Astrocyte (in vitro differentiated cells and primary cell): ENCODE results near the gene ZNF784. TPM values are rescaled to one million over a fixed set of nuclear protein-coding genes. Genes with fewer than 3 reads are reported as not detected.

Source experiments
- DNase-seq: peaks from one replicate; pipeline ENCODE4 v3.0.0-alpha.2; 2010; ENCODE audit warnings: low read depth
- FAIRE-seq: peaks from 2 replicates; lab custom pipeline; 2011; peaks lifted over from hg19 to GRCh38; lab: Jason Lieb, UNC
- H2AFZ ChIP-seq: 2 replicates; pipeline ENCODE4 v1.6.0; 2012; ENCODE audit warnings: low read depth, low read length, inconsistent platforms
- H3K27ac ChIP-seq: 2 replicates; pipeline ENCODE4 v1.5.1; 2011; ENCODE audit warnings: low read depth, low read length, inconsistent platforms
- H3K27me3 ChIP-seq: 2 replicates; pipeline ENCODE4 v1.6.0; 2011; ENCODE audit warnings: low read length, inconsistent platforms; ENCODE audit not compliant: insufficient read depth
- H3K36me3 ChIP-seq: 2 replicates; pipeline ENCODE4 v1.5.1; 2011; ENCODE audit warnings: low read length, inconsistent platforms; ENCODE audit not compliant: insufficient read depth
- H3K4me1 ChIP-seq: 2 replicates; pipeline ENCODE4 v1.5.1; 2011; ENCODE audit warnings: low read length, inconsistent platforms; ENCODE audit not compliant: insufficient read depth
- H3K4me2 ChIP-seq: 2 replicates; pipeline ENCODE4 v1.6.0; 2012; ENCODE audit warnings: low read length, inconsistent platforms
- H3K4me3 ChIP-seq: 2 replicates; pipeline ENCODE4 v1.5.1; 2011; ENCODE audit warnings: low read depth, mild to moderate bottlenecking, low read length, inconsistent platforms; ENCODE audit not compliant: insufficient read depth
- H3K79me2 ChIP-seq: 2 replicates; pipeline ENCODE4 v1.6.0; 2012; ENCODE audit warnings: mild to moderate bottlenecking, low read length, inconsistent platforms; ENCODE audit not compliant: insufficient read depth
- H3K9ac ChIP-seq: 2 replicates; pipeline ENCODE4 v1.6.0; 2012; ENCODE audit warnings: mild to moderate bottlenecking, low read length, inconsistent platforms
- H3K9me3 ChIP-seq: 2 replicates; pipeline ENCODE4 v1.5.1; 2012; ENCODE audit warnings: low read depth, mild to moderate bottlenecking, low read length, inconsistent platforms; ENCODE audit not compliant: insufficient read depth
- H4K20me1 ChIP-seq: 2 replicates; pipeline ENCODE4 v1.6.0; 2012; ENCODE audit warnings: low read length, inconsistent platforms; ENCODE audit not compliant: insufficient read depth
- H3K27ac Mint-ChIP-seq: one replicate; pipeline ENCODE4 v1.8.0; 2021; ENCODE audit warnings: mild to moderate bottlenecking, mixed read lengths; ENCODE audit not compliant: unreplicated experiment
- H3K27me3 Mint-ChIP-seq: one replicate; pipeline ENCODE4 v1.8.0; 2021; ENCODE audit warnings: low read depth, mixed read lengths; ENCODE audit not compliant: unreplicated experiment
- H3K36me3 Mint-ChIP-seq: one replicate; pipeline ENCODE4 v1.8.0; 2021; ENCODE audit warnings: low read depth, mixed read lengths; ENCODE audit not compliant: unreplicated experiment
- H3K4me1 Mint-ChIP-seq: one replicate; pipeline ENCODE4 v1.8.0; 2021; ENCODE audit warnings: low read depth, mixed read lengths; ENCODE audit not compliant: unreplicated experiment
- H3K4me3 Mint-ChIP-seq: one replicate; pipeline ENCODE4 v1.8.0; 2021; ENCODE audit warnings: mild to moderate bottlenecking, moderate library complexity, mixed read lengths; ENCODE audit not compliant: unreplicated experiment
- H3K9me3 Mint-ChIP-seq: one replicate; pipeline ENCODE4 v1.8.0; 2021; ENCODE audit warnings: mild to moderate bottlenecking, mixed read lengths; ENCODE audit not compliant: unreplicated experiment
- EZH2 ChIP-seq: IDR thresholded peaks from 2 replicates; pipeline ENCODE4 v1.6.1; 2012; ENCODE audit warnings: mild to moderate bottlenecking, low read length, inconsistent platforms; ENCODE audit not compliant: insufficient read depth
- total RNA-seq: library from RNA; stranded (reverse); gene quantifications from 2 replicates; pipeline ENCODE4 v1.2.1, GENCODE V29; 2021
- TF ChIP-seq, protein P1 (sequence below): IDR thresholded peaks from 2 replicates; pipeline ENCODE4 v1.5.1; 2011; ENCODE audit warnings: low read depth, mild to moderate bottlenecking, inconsistent platforms, low read length, moderate library complexity; ENCODE audit not compliant: insufficient read depth

ZNF784 gene
- total RNA-seq, 1 donor from 2014 or later, result 5.3 TPM

DNA sequence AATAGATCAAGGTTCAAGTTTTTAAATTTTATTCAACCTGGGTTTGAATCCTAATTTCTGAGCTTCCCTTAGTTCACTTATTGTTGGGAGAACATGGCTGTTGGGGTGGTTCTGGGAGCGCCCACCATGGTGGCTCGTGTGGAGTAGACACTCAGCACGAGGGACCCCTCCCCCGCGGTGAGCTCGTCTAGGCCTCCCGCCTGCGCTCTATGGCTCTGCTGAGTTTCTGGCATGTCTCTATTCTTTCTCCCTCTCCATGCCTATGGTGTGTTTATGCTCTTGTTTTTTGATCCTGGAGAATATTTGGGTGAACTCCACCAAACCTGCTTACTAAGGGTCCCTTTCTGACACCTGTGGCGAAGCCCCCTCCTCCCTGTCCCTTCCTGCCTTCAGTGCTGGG, 49.1 kb upstream of the ZNF784 start:
- Histone ChIP-seq H3K27me3 (no peaks in the 10 kb centered on the region), H3K9me3 (no peaks in the 10 kb centered on the region), H4K20me1 (peaks cover 87% of the 10 kb centered on the region), H3K79me2 (peaks cover 91% of the 10 kb centered on the region), H3K36me3 (peaks cover 3% of the 10 kb centered on the region), H3K27ac (no peak overlapping the region), H3K4me3 (no peak overlapping the region), H3K9ac (no peak overlapping the region), H3K4me1 (peaks cover 24% of the 10 kb centered on the region), H2AFZ (no peak overlapping the region), H3K4me2 (peak overlapping the region; percentile 8)
- Mint-ChIP-seq H3K27me3 (no peaks in the 10 kb centered on the region), H3K4me3 (peak overlapping the region; percentile 76), H3K27ac (peak overlapping the region; percentile 93), H3K9me3 (peaks cover 1% of the 10 kb centered on the region), H3K36me3 (peaks cover 9% of the 10 kb centered on the region), H3K4me1 (peaks cover 31% of the 10 kb centered on the region)
- FAIRE-seq (no peak), DNase-seq (no peak)
- no peak for TF ChIP-seq EZH2
- TF ChIP-seq, protein P1, sequence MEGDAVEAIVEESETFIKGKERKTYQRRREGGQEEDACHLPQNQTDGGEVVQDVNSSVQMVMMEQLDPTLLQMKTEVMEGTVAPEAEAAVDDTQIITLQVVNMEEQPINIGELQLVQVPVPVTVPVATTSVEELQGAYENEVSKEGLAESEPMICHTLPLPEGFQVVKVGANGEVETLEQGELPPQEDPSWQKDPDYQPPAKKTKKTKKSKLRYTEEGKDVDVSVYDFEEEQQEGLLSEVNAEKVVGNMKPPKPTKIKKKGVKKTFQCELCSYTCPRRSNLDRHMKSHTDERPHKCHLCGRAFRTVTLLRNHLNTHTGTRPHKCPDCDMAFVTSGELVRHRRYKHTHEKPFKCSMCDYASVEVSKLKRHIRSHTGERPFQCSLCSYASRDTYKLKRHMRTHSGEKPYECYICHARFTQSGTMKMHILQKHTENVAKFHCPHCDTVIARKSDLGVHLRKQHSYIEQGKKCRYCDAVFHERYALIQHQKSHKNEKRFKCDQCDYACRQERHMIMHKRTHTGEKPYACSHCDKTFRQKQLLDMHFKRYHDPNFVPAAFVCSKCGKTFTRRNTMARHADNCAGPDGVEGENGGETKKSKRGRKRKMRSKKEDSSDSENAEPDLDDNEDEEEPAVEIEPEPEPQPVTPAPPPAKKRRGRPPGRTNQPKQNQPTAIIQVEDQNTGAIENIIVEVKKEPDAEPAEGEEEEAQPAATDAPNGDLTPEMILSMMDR, result no peak

DNA sequence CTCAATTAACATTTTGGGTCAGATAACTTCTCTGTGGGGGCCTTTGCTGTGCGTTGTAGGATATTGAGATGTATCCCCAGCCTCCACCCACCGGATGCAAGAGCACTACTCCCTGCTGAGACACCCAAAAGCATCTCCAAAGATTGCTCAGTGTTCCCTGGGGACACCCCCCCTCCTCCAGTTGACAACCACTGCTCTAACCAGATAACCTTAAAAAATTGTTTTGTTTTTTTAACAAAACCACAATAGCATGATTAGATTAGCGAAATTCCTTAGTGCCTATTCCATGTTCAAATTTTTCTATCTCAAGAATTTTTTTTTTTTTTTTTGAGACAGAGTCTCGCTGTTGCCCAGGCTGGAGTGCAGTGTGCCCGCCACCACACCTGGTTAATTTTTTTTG, 48.1 kb upstream of the ZNF784 start:
- H3K9ac ChIP-seq, result no peak overlapping the region
- H3K27ac ChIP-seq, result no peak overlapping the region
- no peak overlapping the region for H2AFZ ChIP-seq
- peak overlapping the region; percentile 53 for H3K27ac Mint-ChIP-seq
- no peak overlapping the region for H3K4me3 ChIP-seq
- peaks cover 1% of the 10 kb centered on the region for H3K9me3 Mint-ChIP-seq
- H3K4me2 ChIP-seq, result peak overlapping the region; percentile 9
- peaks cover 87% of the 10 kb centered on the region for H4K20me1 ChIP-seq
- H3K4me1 Mint-ChIP-seq, result peaks cover 29% of the 10 kb centered on the region
- H3K36me3 ChIP-seq, result peaks cover 3% of the 10 kb centered on the region
- no peaks in the 10 kb centered on the region for H3K9me3 ChIP-seq
- DNase-seq, result no peak
- TF ChIP-seq, protein P1, result no peak
- TF ChIP-seq EZH2, result no peak
- H3K4me1 ChIP-seq, result peaks cover 24% of the 10 kb centered on the region
- H3K79me2 ChIP-seq, result peaks cover 90% of the 10 kb centered on the region
- no peaks in the 10 kb centered on the region for H3K27me3 ChIP-seq
- FAIRE-seq, result no peak
- peak overlapping the region; percentile 11 for H3K4me3 Mint-ChIP-seq
- H3K27me3 Mint-ChIP-seq, result no peaks in the 10 kb centered on the region
- H3K36me3 Mint-ChIP-seq, result peaks cover 3% of the 10 kb centered on the region

GRCh38 chr19:55671054-55671378, 46.6 kb upstream of the ZNF784 start:
- peaks cover 13% of the 10 kb centered on the region for H3K4me1 ChIP-seq
- H3K4me3 ChIP-seq, result no peak overlapping the region
- no peak overlapping the region for H3K9ac ChIP-seq
- H3K36me3 Mint-ChIP-seq, result peaks cover 3% of the 10 kb centered on the region
- H3K9me3 Mint-ChIP-seq, result peaks cover 1% of the 10 kb centered on the region
- no peak overlapping the region for H3K27ac Mint-ChIP-seq
- H3K27me3 ChIP-seq, result no peaks in the 10 kb centered on the region
- H3K36me3 ChIP-seq, result peaks cover 7% of the 10 kb centered on the region
- H3K27ac ChIP-seq, result no peak overlapping the region
- no peak for FAIRE-seq
- no peak overlapping the region for H2AFZ ChIP-seq
- no peaks in the 10 kb centered on the region for H3K9me3 ChIP-seq
- no peak for DNase-seq
- H3K4me2 ChIP-seq, result no peak overlapping the region
- H3K4me1 Mint-ChIP-seq, result peaks cover 18% of the 10 kb centered on the region
- peaks cover 87% of the 10 kb centered on the region for H4K20me1 ChIP-seq
- peaks cover 90% of the 10 kb centered on the region for H3K79me2 ChIP-seq
- H3K4me3 Mint-ChIP-seq, result no peak overlapping the region
- H3K27me3 Mint-ChIP-seq, result no peaks in the 10 kb centered on the region
- TF ChIP-seq, protein P1, result no peak
- no peak for TF ChIP-seq EZH2
